HEK293 (cell line): ENCODE data around the gene CARNS1.
A peak's percentile ranks its signal among the peaks of the same experiment; 100 is the strongest.

Source experiments
- CTCF ChIP-seq: fragments of 450-650 bp; formaldehyde crosslinking; IDR thresholded peaks from 2 replicates; pipeline ENCODE4 v1.5.1; 2016; ENCODE audit warnings: missing biosample characterization, missing genetic modification characterization
- HOXD13 ChIP-seq: sonication (generic); formaldehyde crosslinking; IDR thresholded peaks from 2 replicates; pipeline ENCODE4 v1.8.0; 2022; ENCODE audit warnings: missing genetic modification reagents, borderline replicate concordance
- KLF16 ChIP-seq: fragments of 450-650 bp; formaldehyde crosslinking; IDR thresholded peaks from 2 replicates; pipeline ENCODE4 v1.5.1; 2017; ENCODE audit warnings: missing biosample characterization, missing genetic modification characterization
- PATZ1 ChIP-seq: fragments of 450-650 bp; formaldehyde crosslinking; IDR thresholded peaks from 2 replicates; pipeline ENCODE4 v1.5.1; 2016; ENCODE audit warnings: missing biosample characterization, missing genetic modification characterization
- PRDM1 ChIP-seq: fragments of 450-650 bp; formaldehyde crosslinking; IDR thresholded peaks from 2 replicates; pipeline ENCODE4; 2016; ENCODE audit warnings: missing biosample characterization, missing genetic modification characterization
- PRDM10 ChIP-seq: fragments of 450-650 bp; formaldehyde crosslinking; IDR thresholded peaks from 2 replicates; pipeline ENCODE4 v1.5.1; 2016; ENCODE audit warnings: missing biosample characterization, missing genetic modification characterization
- RBAK ChIP-seq: fragments of 450-650 bp; formaldehyde crosslinking; IDR thresholded peaks from 2 replicates; pipeline ENCODE4 v1.5.1; 2016; ENCODE audit warnings: missing biosample characterization, missing genetic modification characterization
- ZBTB20 ChIP-seq: fragments of 450-650 bp; formaldehyde crosslinking; IDR thresholded peaks from 2 replicates; pipeline ENCODE4 v1.5.1; 2016; ENCODE audit warnings: missing biosample characterization, missing genetic modification characterization
- ZFHX2 ChIP-seq: fragments of 450-650 bp; formaldehyde crosslinking; conservative IDR thresholded peaks from 2 replicates; pipeline ENCODE4 v1.5.1; 2016; ENCODE audit warnings: missing biosample characterization, missing genetic modification characterization
- ZNF398 ChIP-seq: fragments of 450-650 bp; formaldehyde crosslinking; IDR thresholded peaks from 2 replicates; pipeline ENCODE4 v1.5.1; 2017; ENCODE audit warnings: missing biosample characterization, missing genetic modification characterization
- ZNF423 ChIP-seq: fragments of 450-650 bp; formaldehyde crosslinking; IDR thresholded peaks from 2 replicates; pipeline ENCODE4 v1.5.1; 2016; ENCODE audit warnings: missing biosample characterization, missing genetic modification characterization
- ZNF449 ChIP-seq: fragments of 450-650 bp; formaldehyde crosslinking; IDR thresholded peaks from 2 replicates; pipeline ENCODE4 v1.5.1; 2017; ENCODE audit warnings: missing biosample characterization, mild to moderate bottlenecking, missing genetic modification characterization, moderate library complexity
- ZNF518A ChIP-seq: fragments of 450-650 bp; formaldehyde crosslinking; conservative IDR thresholded peaks from 2 replicates; pipeline ENCODE4 v1.5.1; 2016; ENCODE audit warnings: low read depth, missing biosample characterization, missing genetic modification characterization
- ZNF549 ChIP-seq: fragments of 450-650 bp; IDR thresholded peaks from 2 replicates; pipeline ENCODE4 v1.5.1; 2018; ENCODE audit warnings: missing biosample characterization, missing genetic modification characterization, mild to moderate bottlenecking, inconsistent platforms, moderate library complexity
- ZNF747 ChIP-seq: fragments of 450-650 bp; formaldehyde crosslinking; IDR thresholded peaks from 2 replicates; pipeline ENCODE4 v1.5.1; 2016; ENCODE audit warnings: missing biosample characterization, missing genetic modification characterization
- ZNF785 ChIP-seq: fragments of 450-650 bp; formaldehyde crosslinking; IDR thresholded peaks from 2 replicates; pipeline ENCODE4 v1.5.1; 2016; ENCODE audit warnings: missing biosample characterization, missing genetic modification characterization
- ZNF791 ChIP-seq: fragments of 450-650 bp; formaldehyde crosslinking; IDR thresholded peaks from 2 replicates; pipeline ENCODE4 v1.5.1; 2016; ENCODE audit warnings: missing biosample characterization, missing genetic modification characterization

The CARNS1 gene

GRCh38 chr11:67371189-67371910 lies 44.1 kb upstream of the CARNS1 start (continued):
- TF ChIP-seq ZNF518A (tag by site-specific recombination) (no peak), ZFHX2 (tag by site-specific recombination) (peak; percentile 85), PATZ1 (tag by site-specific recombination) (peak; percentile 89), ZNF791 (tag by site-specific recombination) (no peak), ZNF785 (tag by site-specific recombination) (no peak), ZNF747 (tag by site-specific recombination) (no peak), ZBTB20 (tag by site-specific recombination) (peak; percentile 44; the same call in 1 of the 2 replicates), ZNF398 (peak; percentile 75), ZNF549 (tag by site-specific recombination) (no peak), RBAK (no peak), CTCF (tag by site-specific recombination) (peak; percentile 69), PRDM1 (tag by site-specific recombination) (no peak), PRDM10 (0 out of 2 replicates have a peak, but pooled peaks have one; percentile 13), KLF16 (tag by site-specific recombination) (no peak), ZNF423 (tag by site-specific recombination) (0 out of 2 replicates have a peak, but pooled peaks have one; percentile 37), HOXD13 (CRISPR knock-in tag) (no peak), ZNF449 (peak; percentile 86)
